KG1 (cell line): Measurements from ENCODE around the gene CHDH.

Source experiments
- DNase-seq: peaks from one replicate; lab custom pipeline; 2025; lab: John Stamatoyannopoulos, UW

CHDH gene

DNA sequence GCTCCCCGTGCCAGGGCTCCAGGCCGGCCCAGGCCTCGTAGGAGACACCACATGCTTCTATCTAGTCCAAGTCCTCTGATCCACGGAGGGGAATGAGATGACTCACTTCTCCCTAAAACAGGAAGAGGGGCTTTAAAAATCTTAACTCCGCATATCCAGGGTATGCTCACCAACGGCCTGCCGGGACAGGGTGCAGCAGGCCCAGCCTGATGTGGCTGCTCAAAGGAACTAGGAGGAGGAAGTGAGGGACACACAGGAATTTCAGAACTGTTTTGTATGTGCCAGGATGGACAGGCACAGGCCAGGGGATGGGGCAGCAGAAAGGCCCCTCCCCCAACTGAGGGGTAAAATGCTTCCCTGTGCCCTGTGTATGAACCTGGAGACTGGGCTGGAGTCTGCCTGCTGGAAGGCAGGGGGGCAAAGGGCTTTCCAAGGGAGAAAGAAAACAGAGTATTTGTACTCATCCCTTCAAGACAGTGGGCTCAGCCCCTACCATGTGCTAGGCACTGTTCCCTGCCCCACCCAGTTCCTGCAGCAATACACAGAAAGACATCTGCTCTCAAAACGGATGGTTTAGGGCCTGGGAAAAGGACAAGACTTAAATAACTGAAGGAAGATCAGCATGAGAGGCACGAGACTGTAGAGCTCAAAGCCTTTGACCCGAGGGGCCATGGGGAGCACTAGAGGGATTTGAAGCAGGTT, 22.1 kb downstream of the CHDH start:
- no peak for DNase-seq

DNA sequence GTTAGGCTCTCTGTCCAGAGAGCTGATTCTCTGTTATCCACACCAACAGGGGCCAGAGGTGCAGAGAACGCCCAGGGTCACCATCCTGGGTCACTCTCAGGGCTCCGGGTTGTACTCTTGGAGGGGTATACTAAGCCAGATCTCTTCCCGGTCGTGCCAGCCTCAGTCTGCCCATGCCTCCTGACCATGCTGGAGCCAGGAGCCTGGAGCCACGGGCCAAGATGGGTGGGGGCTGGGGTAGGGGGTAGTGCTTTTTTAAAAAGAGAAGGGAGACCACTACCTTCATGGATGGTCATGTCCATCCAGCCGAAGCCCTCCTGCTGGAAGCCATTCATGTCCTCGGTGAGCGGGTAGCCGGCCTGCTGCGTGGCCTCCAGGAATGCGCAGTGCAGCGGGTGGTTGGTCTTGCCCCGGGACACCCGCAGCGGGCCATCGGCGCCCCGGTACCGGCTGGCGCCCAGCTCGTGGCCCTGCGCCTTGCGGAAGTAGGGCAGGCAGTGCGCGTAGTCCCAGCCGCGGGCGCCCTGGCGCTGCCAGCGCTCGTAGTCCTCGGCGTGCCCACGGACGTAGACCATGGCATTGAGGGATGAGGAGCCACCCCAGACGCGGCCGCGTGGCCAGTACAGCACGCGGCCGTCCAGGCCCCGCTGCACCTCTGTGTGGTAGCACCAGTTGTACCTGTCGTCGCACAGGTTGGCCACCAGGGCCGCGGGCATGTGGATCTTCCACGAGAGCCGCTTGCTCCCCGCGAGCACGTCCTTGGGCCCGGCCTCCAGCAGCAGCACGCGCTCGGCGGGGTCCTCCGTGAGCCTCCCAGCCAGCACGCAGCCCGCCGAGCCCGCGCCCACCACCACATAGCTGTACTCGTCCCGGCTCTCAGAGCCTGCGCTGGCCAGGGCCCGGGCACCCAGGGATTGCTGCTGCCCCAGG, 22.9 kb downstream of the CHDH start:
- DNase-seq: no peak

DNA sequence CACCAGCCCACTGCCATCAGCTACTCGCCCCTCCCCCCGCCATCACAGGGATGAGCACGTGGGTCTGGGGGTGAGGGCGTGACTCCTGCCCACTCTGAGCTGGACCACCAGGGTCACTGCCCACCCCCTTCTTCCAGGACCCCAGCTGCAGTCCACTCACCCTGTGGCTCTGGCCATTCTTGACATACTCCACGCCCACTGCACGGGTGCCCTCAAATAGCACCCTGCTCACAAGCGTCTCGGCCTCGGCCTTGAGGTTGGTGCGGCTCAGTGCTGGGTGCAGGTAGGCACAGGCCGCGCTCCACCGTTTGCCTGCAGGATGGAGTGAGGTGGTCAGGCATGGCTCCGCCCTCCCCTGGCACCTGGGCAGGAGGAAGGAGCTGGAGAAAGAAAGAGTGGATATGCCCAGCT, 23.9 kb downstream of the CHDH start:
- no peak for DNase-seq

DNA sequence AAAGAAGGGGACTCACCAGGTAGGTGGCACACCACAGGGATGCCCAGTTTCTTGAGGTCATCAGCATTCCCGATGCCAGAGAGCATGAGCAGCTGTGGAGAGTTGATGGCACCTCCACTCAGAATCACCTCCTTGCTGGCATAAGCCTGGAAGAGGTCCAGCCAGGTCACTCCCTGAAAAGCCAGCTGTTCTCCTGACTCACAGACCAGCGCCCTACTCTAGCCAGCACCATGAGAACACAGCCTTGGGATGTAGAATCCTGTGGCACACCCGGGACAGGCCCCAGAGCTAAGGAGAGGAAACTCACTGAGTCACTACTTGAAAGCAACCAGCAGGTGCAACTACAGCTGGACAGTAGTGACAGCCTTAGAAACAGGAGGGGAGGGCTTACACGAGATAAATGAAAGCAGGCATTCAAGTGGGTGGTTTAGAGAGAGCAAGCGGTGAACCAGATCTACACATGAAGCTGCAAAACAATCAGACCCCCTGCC, 24.5 kb downstream of the CHDH start:
- no peak for DNase-seq

DNA sequence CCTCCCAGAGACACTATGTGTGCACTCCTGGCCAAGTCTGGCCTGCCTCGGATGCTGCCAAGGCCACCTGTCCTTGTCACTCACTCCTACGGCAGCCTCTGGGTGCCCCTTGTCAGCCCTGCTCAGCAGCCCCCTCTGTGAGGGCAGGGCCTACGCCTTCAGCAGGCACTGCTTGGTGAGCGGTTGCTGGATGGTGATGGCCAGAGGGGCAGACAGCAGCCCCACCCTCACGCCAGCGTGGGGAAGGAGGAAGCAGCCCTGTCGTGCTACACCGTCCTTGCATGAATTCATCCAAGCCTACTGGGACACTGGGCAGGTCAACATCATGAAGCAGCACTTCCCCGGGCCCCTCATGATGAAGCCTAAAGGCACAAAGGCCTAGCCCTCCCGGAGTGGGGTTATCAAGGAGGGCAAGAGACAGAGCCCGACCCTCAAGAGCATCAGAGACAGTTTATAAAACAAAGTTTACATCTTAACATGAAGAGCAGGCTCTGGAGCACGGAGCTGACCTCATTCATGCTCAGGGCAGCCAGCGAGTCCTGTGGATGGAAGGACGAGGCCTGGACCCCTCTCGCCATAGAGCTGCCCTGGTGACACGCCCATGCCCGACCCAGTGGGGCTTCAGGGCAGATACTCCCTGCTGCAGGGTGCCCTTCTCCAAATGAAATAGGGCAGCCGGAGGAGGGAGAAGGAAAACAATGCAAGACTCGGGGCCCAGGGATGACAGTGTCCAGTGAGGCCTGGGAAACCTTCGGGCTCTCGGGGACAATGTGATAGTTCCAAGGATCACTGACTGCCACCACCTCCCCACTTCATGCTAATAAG, 25.3 kb downstream of the CHDH start:
- no peak for DNase-seq

DNA sequence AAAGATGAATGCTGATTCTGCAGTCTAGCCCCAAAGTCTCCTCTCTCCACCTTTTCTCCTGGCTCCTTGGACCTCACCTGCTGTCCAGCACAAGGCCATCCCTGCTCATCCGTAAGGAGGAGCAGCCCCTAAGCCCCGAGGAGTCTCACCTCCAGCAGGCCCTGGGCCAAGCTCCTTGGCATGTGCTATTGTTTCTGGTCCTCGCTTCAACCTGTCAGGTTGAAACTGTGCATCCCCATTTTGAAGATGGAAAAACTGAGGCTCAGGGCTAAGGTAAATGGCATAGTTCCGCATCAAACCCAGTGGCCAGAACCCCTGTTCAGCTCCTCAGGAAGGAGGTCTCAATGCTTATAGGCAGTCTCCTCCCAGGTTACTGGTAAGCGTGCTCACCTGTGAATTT, 26.1 kb downstream of the CHDH start:
- no peak for DNase-seq

DNA sequence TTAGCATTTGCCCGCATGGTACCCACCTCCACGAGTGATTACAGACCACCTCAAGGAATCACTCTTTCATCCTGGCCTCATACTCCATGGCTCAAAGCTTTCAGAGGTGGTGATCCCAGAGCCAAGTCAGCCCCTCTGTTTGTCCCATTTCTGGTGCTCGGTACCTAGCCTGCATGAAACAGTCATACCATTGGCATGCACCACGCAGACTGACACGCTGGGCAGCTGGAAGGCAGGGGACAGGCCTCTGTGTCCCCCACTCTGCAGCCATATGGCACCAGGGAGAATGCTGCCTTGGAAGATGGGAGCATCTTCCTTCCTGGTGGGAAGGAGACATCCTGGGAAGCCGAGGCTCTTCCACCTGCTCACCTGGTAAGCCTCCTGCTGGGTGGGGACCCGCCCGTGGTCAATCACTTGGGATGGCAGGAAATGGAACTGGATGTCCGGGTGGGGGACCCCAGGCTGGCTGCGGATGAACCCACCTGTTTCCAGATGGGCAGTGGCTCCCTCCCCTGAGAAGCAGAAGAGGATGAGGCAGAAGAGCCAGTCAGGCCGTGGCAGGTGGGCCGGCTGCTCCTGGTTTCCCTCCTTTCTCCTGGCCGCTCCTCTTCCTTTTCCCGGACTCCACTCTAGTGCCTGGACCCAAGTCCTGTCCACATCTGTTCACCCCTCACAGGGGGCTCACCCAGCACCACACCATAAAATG, 26.9 kb downstream of the CHDH start:
- no peak for DNase-seq

DNA sequence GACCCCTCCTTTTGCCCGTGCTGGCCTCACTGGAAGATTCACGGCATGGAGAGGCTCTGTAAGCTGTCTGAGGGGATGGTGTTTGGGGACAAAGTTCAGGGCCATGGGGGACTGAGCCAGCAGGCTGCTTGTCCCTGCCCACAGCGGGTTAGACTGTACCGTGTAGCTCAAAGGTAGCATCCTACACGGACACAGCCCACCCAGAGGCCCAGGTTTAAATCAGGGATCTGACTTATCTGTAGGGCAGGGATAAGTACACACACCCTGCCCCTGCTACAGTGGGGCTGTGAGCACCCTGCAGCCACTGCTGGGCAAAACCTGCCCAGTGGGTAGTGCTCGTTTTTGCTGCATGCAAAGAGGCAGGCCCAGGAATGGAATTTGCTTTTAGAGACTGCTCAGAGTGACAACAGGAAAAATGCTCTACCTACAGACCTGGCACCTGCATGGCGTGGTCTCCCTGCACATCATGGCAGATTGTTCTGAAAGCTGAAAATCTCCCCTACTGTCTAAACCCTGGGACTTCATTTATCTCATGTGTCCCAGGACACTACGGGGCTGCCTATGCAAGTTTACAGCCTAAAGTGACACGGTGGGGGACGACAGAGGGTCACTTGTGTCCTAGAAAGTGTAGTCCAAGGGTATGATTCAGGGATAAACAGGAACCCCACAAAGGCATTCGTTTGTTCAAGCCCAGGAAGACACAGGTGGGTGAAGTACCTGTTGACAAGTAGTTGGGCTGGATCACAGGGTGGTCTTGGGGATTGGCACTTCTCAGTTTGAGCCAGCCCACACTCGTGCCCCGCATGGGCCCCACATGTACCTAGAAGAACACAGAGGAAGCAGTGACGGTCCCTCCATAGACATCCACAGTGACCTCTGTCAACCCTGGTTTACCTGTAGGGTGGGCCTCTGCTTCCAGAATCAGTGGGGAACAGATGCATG, 27.7 kb downstream of the CHDH start:
- no peak for DNase-seq

DNA sequence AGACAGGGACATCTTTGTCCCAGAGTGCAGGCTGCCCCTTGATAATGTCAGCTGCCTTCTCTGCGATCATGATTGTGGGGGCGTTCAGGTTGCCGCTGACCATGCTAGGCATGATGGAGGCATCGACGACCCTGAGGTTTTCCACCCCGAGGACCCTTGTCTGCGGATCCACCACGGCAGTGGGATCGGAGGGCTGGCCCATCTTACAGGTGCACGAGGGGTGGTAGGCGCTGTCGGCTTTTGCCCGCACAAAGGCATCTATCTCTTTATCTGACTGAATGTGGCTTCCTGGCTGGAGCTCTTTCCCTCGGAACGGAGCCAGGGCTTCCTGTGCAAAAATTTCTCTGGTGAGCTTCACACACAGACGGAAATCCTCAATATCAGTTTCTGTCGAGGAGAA, 28.4 kb downstream of the CHDH start:
- no peak for DNase-seq

DNA sequence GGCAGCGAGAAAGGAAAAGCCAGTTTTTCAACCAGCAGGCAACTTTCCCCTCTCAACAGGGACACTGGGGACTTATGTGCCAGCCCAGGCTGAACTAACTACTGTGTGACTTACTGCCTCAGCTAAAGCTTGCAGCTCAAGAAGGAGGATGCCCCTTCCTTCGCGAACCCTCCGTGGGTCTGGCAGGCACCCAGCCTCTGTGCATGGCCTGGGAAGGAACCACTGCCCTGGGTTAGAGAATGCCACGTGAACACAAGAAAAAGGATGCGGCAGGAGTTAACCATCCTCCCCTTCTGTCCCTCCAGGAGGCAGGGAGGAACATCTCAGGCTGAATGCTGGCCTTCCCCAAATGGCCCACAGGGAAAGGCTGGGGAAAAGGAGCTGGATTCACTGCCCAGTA, 29.0 kb downstream of the CHDH start:
- no peak for DNase-seq

DNA sequence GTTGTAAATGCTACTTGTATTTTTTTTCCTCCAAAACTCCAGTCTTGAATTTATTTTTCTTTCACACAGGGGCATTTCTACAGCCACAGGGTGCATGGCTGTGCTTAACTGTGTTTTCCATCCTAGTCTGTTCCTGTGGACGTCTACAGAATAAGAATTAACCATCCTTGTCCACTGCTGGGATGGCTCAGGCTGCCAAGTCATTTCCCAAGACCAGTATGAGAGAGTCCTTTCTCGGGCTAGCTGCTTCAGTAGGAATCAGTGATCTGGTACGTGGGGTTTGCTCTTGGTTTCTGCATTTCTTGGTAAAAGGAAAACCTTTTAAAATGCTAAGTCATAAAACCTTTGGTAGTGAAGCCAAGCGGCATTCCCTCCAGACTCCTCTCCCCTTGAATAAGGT, 29.8 kb downstream of the CHDH start:
- no peak for DNase-seq

DNA sequence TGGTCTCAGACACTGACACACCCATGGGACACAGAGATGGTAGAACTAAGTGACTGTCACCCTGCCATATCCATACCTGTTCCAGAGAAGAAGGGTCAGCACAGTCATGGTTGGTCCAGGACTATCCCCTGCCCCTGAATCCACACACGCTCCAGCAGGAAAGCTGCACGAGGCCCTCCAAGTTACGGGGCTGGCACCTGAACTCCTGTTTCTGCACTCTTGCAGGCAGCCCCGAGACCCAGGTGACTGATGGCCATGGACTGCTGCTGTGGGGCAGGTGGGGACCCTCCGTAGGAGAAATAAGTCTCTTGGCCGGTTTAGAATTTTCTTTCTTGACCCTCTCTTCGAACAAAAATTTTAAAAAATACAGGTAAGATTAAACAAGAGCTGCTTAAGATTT, 30.6 kb downstream of the CHDH start:
- DNase-seq: no peak

DNA sequence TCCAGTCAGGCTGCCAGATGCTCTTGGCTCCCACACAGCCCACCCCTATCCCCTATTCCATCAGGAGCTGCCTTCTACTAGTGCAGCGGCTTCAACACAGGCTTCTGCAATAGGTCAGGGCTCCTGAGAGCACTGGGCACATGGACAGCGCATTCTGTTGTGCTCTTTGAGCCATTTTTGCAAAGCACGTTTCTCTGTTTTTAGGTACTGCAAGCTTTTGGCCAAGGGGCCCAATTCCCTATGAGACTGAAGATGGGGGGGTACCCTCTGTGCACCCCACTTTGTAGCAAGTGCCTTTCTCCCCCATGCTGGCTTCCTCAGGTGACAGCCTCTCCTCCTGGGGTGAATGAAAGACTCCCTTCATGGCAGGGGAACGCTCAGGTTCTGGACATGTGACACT, 31.2 kb downstream of the CHDH start:
- no peak for DNase-seq

DNA sequence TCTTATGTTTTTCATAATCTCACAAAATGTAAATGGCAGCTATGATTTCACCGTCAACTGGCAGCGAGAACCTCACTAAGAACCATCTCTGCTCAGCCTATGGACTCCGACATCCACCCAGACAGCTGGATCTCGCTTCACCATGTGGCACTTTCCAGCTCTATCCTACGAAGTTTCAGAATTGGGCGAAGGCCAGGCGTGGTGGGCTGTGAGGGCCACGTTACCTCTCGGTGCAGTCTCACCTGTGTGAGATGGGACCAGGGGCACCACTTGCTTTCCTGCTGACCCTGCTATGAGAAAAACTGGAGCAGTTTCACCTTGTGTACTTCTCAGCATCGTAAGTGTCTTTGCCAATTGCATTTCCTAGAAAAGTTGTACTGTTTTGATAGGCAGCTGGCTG, 32.3 kb downstream of the CHDH start:
- no peak for DNase-seq

DNA sequence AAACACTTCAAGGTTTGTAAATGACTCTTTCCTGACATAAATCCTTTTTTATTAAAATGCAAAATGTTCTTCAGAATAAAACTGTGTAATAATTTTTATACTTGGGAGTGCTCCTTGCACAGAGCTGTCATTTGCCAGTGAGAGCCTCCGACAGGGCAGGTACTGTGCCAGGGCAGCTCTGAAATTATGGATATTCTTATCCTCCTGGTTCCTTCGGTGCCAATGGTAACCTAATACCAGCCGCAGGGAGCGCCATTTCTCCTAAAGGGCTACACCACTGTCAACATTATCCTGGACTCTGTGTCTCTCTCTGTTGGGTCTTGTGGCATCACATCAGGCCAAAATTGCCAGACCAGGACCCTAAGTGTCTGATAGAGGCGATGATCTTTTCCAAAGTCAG, 33.0 kb downstream of the CHDH start:
- no peak for DNase-seq

DNA sequence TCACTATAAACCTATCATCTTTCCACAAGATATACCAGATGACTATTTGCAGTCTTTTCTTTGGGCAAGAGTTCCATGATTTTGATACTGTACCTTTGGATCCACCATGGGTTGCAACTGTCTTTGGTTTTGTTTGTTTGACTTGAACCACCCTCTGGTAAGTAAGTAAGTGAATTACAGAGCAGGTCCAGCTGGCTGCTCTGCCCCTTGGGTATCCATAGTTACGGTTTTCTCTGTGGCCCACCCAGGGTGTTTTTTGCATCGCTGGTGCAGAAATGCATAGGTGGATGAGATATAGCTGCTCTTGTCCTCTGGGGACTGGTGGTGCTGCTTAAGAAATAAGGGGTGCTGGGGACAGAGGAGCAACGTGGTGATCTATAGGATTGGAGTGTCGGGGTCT, 33.8 kb downstream of the CHDH start:
- DNase-seq: no peak

DNA sequence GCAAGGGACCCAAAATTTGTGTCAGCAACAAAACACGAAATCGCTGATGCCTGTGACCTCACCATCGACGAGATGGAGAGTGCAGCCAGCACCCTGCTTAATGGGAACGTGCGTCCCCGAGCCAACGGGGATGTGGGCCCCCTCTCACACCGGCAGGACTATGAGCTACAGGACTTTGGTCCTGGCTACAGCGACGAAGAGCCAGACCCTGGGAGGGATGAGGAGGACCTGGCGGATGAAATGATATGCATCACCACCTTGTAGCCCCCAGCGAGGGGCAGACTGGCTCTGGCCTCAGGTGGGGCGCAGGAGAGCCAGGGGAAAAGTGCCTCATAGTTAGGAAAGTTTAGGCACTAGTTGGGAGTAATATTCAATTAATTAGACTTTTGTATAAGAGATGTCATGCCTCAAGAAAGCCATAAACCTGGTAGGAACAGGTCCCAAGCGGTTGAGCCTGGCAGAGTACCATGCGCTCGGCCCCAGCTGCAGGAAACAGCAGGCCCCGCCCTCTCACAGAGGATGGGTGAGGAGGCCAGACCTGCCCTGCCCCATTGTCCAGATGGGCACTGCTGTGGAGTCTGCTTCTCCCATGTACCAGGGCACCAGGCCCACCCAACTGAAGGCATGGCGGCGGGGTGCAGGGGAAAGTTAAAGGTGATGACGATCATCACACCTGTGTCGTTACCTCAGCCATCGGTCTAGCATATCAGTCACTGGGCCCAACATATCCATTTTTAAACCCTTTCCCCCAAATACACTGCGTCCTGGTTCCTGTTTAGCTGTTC, 34.9 kb downstream of the CHDH start:
- DNase-seq: no peak

DNA sequence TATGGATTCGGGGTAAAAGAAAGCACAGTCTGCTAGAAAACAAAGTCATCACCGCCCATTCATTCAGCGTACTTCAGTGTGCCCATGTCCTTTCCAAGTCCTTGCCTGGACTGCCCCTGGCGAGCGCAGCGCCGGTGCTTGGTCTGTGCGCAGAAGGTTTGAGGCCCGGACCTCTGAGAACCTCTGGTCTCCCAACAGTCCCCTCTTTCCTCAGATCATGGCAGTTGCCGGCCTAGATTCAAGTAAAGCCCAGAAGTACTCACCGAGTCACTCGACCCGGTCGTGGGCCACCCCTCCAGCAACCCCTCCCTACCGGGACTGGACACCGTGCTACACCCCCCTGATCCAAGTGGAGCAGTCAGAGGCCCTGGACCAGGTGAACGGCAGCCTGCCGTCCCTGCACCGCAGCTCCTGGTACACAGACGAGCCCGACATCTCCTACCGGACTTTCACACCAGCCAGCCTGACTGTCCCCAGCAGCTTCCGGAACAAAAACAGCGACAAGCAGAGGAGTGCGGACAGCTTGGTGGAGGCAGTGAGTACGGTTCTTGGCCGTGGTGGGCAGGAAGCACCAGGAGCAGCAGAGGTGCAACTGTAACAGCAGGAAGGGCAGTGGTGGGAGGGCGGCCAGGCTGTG, 36.3 kb downstream of the CHDH start:
- no peak for DNase-seq

DNA sequence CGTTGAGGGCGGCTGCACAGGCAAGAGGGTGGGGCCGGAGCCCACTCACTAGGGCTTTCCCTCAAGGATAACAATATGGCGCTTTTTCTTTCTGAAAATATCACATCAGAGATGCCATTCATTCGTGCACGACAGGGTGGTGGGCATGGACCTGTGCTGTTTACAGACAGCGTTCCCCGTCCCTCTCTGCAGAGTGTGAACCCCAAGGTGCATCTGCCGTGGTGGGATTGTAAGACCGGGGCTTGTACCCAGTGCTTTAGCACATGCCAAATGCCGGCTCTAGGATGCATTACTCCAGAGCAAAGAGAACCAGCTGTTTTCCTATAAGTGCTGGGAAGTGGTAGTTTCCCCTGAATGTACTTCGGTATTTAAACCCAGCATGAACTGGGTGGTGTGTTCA, 37.0 kb downstream of the CHDH start:
- DNase-seq: no peak
